ENCODE data around the gene METTL6.
"Not testable (repeated sequence)": the region's sequence is repeated elsewhere in the genome, so short reads cannot be mapped to it uniquely, and the experiment has no call there.

Gene METTL6

GRCh38 chr3:15391007-15391406 lies 36.3 kb downstream of the METTL6 start:
- no peak for TF ChIP-seq CTCF (IDR thresholded peaks at IDR 0.05; ENCODE audit: low read length, missing control alignments)
- no peak overlapping the region for H3K4me3 ChIP-seq (replicated peaks; ENCODE audit: low read depth, low read length)
- DNase-seq (ENCODE audit: low read depth), result no peak

- TF ChIP-seq CTCF (IDR thresholded peaks at IDR 0.05; ENCODE audit: low read length, missing control alignments), result no peak
- no peak overlapping the region for H3K4me3 ChIP-seq (replicated peaks; ENCODE audit: low read depth, low read length)
- no peak for DNase-seq (ENCODE audit: low read depth)
These were observed 36.9 kb downstream of the METTL6 start for GRCh38 chr3:15390460-15390859.

- not testable (repeated sequence) for DNase-seq (ENCODE audit: low read depth); H3K4me3 ChIP-seq (replicated peaks; ENCODE audit: low read depth, low read length)
These were observed 39.0 kb downstream of the METTL6 start for GRCh38 chr3:15388335-15388734.

GRCh38 chr3:15387735-15388134 lies 39.6 kb downstream of the METTL6 start:
- DNase-seq (ENCODE audit: low read depth), result no peak
- H3K4me3 ChIP-seq (replicated peaks; ENCODE audit: low read depth, low read length), result no peak overlapping the region
- no peak for TF ChIP-seq CTCF (IDR thresholded peaks at IDR 0.05; ENCODE audit: low read length, missing control alignments)

- TF ChIP-seq CTCF (IDR thresholded peaks at IDR 0.05; ENCODE audit: low read length, missing control alignments), result no peak
- DNase-seq (ENCODE audit: low read depth), result no peak
- no peak overlapping the region for H3K4me3 ChIP-seq (replicated peaks; ENCODE audit: low read depth, low read length)
These were observed 40.2 kb downstream of the METTL6 start for GRCh38 chr3:15387171-15387581.

- DNase-seq (ENCODE audit: low read depth); H3K4me3 ChIP-seq (replicated peaks; ENCODE audit: low read depth, low read length): not testable (repeated sequence)
These were observed 40.7 kb downstream of the METTL6 start for GRCh38 chr3:15386654-15386955.

GRCh38 chr3:15385901-15386653 lies 41.3 kb downstream of the METTL6 start:
- no peak for TF ChIP-seq CTCF (IDR thresholded peaks at IDR 0.05; ENCODE audit: low read length, missing control alignments)
- no peak overlapping the region for H3K4me3 ChIP-seq (replicated peaks; ENCODE audit: low read depth, low read length)
- DNase-seq (ENCODE audit: low read depth), result no peak

- DNase-seq (ENCODE audit: low read depth); H3K4me3 ChIP-seq (replicated peaks; ENCODE audit: low read depth, low read length): not testable (repeated sequence)
These were observed 42.1 kb downstream of the METTL6 start for GRCh38 chr3:15385238-15385695.
